GM18520 (cell line): ENCODE measurements around the gene GPN2.
A peak's percentile ranks its signal among the peaks of the same experiment; 100 is the strongest.

ENCODE experiments used
- ATAC-seq: cut with Tn5 transposase; IDR thresholded peaks from one replicate; pipeline ENCODE4 v1.9.1; 2021; ENCODE audit not compliant: unreplicated experiment

GPN2 gene

GRCh38 chr1:26889551-26890466, at the start of gene GPN2:
GPN2 (minus strand) TSS chr1:26890283; CDS start chr1:26890096, 187 bp downstream.
- peak; percentile 90 for ATAC-seq

- ATAC-seq = no peak
These were observed 48.6 kb upstream of the GPN2 start for GRCh38 chr1:26938659-26939025.

GRCh38 chr1:26938004-26938658, 48.0 kb upstream of the GPN2 start:
- no peak for ATAC-seq

GRCh38 chr1:26936823-26937222, 46.7 kb upstream of the GPN2 start:
- ATAC-seq = no peak

GRCh38 chr1:26932531-26932930, 42.4 kb upstream of the GPN2 start:
- ATAC-seq = no peak

GRCh38 chr1:26923711-26924110, 33.6 kb upstream of the GPN2 start:
- ATAC-seq = no peak

GRCh38 chr1:26922901-26923300, 32.8 kb upstream of the GPN2 start:
- ATAC-seq = no peak

DNA sequence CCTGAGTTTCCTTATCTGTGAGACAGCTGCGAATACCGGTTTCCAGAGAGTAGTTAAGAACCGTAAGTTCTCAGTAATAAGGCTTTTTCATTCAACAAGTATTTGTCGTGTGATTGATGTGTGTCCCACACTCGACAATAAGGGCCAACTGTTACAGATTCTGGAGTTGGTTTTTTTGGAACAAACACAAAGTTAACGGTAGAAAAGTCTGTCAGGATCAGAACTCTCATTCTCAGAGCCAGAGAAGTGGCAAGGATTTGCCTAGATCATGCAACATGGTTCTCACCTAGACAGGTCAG, 32.3 kb upstream of the GPN2 start:
- ATAC-seq = no peak

DNA sequence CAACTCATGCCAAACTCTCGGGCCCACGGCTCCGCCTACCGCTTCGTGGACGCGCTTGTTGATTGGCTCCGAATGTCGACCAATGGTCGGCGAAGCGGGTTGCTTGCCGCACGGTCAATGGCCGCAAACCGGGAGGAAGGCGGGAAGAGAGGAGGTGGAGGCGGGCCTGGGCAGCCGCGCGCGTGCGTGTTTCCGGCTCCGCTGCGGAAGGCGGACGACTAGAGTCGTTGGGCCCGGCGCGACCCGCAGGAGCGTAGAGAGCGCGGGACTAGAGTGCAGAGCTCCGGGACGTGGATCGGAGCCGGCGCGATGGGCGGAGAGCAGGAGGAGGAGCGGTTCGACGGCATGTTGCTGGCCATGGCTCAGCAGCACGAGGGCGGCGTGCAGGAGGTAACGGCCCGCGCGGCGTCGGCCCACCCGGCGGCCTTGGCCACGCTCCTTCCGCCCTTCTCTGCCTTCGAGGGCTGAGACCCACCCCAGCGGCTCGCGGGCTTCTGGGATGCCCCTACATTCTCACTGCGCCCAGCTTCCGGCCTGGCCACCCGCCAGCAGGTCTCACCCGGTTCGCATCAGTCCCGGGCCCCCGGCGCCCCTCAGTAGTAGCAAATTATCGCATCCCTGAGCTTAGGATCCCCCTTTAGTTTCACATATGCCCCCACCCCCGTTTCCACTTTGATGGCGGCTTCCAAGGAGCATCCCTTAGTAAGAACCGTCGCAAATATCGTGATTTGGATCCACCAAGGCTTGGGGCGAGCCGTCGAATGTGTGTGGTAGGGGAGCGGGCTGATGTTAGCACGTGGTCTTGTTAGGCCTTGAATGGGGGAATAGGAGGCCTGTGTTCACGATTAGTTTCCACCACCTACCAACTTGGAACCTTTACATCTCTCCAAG, 31.7 kb upstream of the GPN2 start, which contains the start of gene NUDC:
Gene NUDC (plus strand): TSS at position 204 of the 891 bp plus-strand sequence. CDS start 106 bp downstream, at position 310.
- peak; percentile 96 for ATAC-seq

GRCh38 chr1:26921126-26921539, 31.1 kb upstream of the GPN2 start:
- no peak for ATAC-seq

DNA sequence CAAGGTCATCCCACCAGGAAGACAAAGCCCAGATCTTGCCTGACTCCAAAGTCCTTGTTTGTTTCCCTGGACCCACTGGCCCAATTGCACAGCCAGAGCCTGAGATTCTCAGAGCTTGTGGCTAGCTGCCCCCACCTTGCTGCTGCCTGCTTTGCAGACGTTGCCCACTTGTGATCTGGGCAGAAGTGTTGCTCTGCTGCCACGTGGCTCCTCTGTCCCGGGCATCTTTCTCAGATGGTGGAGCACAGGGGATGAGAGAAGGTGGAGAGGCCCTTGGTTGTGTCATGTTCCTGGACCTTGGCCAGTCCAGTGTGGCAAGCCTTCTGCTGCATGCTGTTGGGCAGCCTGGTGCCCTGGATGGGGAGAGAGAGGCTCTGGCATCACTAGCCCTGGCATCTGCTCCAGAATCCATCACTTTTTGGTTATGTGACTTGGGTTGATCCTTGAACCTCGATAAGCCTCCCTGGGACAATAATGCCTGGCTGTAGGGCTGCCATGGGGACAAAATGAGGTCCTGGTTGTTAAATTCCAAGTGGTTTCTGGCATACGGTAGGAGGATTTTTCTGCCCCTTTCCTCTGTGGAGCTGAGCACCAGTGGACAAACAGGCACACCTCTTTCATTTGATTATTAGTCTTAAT, 25.2 kb upstream of the GPN2 start:
- ATAC-seq = no peak

DNA sequence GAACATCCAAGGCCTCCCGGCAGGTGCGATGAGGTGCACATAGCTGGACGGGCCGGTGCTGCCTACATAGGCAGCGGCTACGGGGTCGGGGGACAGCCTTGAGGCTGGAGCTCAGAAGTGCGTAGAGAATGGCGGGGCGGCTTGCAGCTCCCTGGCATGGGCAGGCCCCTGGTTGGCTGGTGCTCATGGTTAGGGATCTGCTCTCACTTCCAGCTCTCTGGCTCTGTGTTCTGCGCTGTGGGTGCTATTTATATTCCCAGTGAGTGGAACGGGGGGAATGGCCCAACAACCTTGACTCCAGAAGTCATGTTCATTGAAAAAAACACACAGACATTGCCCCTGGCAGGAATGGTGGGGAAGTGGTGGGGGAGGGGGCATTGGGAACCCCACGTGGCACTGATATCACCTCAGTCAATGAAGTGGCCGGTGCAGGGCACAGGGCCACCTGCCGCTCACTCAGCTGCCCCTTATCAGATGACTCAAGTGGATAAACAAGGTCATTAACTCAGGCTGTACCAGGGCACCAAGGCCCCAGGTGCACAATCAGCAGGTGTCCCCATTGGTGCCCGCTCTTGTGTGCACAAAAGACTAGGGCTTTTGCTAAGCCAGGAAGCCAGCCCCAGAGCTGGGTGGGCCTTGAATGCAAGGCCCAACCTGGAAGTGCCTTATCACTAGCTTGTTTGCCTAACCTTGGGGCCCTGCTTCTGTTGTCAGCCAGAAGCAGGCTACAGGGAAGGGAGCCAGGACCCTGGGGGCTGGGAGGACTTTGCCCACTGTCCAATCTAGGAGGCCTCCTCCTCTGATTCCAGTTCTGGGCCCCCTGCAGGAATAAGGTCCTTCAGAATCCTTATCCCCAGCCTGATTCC, 23.9 kb upstream of the GPN2 start, which contains the start of gene NR0B2:
Gene NR0B2 (minus strand): TSS at position 222 of the 866 bp plus-strand sequence. CDS start 35 bp downstream, at position 187.
- ATAC-seq = no peak

GRCh38 chr1:26913389-26913753, 23.3 kb upstream of the GPN2 start:
- ATAC-seq = no peak

DNA sequence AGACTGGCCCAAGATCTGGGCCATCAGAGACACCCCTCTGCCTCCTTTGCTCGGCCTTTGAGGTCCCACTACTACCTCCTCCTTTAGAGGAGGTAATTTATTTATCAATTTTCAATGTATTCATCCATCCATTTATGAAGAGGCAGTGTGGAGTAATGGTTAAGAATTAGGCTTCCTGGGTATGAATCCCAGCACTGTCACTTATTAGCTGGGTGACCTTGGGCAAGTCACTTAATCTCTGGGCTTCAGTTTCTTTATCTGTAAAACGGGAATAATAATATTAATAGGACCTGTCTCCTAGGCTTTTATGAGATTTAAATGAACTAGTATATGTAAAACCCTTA, 22.0 kb upstream of the GPN2 start:
- ATAC-seq = no peak

- ATAC-seq = no peak
These were observed 21.5 kb upstream of the GPN2 start for GRCh38 chr1:26911399-26912146.

DNA sequence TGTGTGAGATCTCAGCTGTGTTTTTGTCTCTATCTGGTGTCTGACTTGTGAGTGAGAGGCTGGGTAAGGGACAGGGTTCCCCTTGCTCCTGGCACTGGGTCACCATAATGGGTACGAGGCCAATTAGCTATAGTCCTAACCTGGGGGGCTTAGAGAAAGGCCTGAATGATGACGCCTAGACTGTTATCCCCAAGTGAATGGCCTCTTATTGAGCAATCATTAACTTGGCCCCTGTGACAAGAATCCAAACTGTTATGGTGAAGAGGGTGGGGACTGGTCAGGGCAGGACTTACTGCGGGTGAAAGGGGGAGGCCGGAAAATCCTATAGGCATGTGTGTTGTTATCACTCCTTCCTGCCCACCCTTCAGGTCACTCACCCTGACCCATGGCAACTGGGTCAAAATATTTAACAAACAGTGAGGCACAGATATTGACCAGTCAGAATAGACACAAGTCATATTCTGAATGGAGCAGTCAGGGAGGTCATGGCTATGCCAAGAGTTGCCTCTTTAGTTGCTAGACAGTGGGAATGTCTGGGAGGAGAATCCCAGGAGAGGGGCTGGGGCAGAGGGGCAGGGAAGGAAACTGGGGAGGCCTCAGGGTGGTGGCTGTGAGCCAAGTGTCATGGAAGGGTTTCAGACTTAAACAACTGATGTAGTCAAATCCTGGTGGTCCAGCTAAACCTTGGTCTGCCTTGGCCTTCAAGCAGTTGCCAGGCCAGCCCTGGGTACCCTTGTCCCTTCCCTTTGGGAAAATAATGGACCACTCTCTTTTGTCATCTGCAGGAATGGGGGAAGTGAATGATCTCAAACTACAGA, 20.5 kb upstream of the GPN2 start:
- ATAC-seq = no peak

DNA sequence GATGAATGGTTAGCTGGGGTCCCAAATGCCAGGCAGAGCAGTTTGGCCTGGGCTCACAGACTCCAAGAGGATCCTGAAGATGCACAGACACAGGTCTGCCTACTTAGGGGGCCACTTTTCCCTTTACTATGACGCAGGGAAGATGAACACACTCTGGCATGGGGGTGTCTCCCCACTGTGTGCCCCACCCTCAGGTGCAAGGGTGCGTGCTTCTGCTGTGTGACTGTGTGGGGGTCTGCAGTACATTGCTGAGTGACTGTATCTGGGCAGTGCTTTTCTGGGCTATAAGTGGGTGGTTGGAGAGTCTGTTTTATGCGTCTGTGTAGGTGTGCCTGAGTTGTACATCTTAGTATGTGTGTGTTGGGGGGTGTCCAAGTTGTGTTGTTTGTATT, 19.9 kb upstream of the GPN2 start:
- ATAC-seq = no peak
